PFSK-1 (cell line): ENCODE results near the gene GATM.

Experiments used
- FOXP2 ChIP-seq: optimal IDR thresholded peaks from 2 replicates; pipeline ENCODE3; 2011; ENCODE audit warnings: borderline replicate concordance, control low read depth, inconsistent platforms; ENCODE audit not compliant: insufficient read depth; ENCODE audit errors: extremely low read length, extremely low read depth
- POLR2AphosphoS5 ChIP-seq: IDR thresholded peaks from 2 replicates; pipeline ENCODE4 v1.6.1; 2012; ENCODE audit warnings: low read depth, mild to moderate bottlenecking, control low read depth, low read length, moderate library complexity
- SIN3A ChIP-seq: IDR thresholded peaks from 2 replicates; pipeline ENCODE4 v1.6.1; 2012; ENCODE audit warnings: mild to moderate bottlenecking, low read length, moderate library complexity, borderline replicate concordance; ENCODE audit not compliant: insufficient read depth
- TAF1 ChIP-seq: IDR thresholded peaks from 2 replicates; pipeline ENCODE4 v1.6.1; 2012; ENCODE audit warnings: low read length, control low read depth, borderline replicate concordance; ENCODE audit not compliant: insufficient read depth
- TF ChIP-seq, protein P1 (sequence below), 2 experiments: IDR thresholded peaks; 2 replicates each; pipeline versions ENCODE4 v1.6.1 to v1.8.0; 2011 to 2012; ENCODE audit warnings: low read depth in 2 of 2, low read length in 2 of 2, control low read depth in 1 of 2, inconsistent platforms in 1 of 2, mild to moderate bottlenecking in 1 of 2, moderate library complexity in 1 of 2; ENCODE audit not compliant: insufficient read depth in 1 of 2

GATM gene

DNA sequence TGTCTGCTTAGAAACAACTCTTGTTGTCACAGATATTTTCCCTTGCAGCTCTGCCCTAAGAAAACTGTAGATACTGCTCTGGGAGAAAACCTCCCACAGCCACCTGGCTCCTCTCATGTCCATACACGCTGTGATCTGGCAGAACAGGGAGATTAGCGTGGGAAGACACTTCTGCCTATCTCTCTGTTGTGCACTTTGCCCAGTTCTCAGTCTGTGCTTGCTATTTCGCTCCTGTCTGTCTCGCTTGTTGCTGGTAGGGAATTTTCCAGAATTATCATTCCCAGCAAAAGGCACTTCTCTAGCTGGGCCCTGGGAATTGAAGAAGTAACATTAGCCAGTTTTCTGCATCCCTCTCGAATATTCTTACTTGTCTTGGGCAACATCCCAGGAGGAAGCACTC is 8.1 kb upstream of the GATM start:
- TF ChIP-seq TAF1 (no peak), POLR2AphosphoS5 (no peak), FOXP2 (no peak), SIN3A (no peak)
- TF ChIP-seq, protein P1, sequence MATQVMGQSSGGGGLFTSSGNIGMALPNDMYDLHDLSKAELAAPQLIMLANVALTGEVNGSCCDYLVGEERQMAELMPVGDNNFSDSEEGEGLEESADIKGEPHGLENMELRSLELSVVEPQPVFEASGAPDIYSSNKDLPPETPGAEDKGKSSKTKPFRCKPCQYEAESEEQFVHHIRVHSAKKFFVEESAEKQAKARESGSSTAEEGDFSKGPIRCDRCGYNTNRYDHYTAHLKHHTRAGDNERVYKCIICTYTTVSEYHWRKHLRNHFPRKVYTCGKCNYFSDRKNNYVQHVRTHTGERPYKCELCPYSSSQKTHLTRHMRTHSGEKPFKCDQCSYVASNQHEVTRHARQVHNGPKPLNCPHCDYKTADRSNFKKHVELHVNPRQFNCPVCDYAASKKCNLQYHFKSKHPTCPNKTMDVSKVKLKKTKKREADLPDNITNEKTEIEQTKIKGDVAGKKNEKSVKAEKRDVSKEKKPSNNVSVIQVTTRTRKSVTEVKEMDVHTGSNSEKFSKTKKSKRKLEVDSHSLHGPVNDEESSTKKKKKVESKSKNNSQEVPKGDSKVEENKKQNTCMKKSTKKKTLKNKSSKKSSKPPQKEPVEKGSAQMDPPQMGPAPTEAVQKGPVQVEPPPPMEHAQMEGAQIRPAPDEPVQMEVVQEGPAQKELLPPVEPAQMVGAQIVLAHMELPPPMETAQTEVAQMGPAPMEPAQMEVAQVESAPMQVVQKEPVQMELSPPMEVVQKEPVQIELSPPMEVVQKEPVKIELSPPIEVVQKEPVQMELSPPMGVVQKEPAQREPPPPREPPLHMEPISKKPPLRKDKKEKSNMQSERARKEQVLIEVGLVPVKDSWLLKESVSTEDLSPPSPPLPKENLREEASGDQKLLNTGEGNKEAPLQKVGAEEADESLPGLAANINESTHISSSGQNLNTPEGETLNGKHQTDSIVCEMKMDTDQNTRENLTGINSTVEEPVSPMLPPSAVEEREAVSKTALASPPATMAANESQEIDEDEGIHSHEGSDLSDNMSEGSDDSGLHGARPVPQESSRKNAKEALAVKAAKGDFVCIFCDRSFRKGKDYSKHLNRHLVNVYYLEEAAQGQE (IDR thresholded peaks at IDR 0.05; ENCODE audit: insufficient read depth in 1 of 2, low read depth in 2 of 2, low read length in 2 of 2) = no peak

- TF ChIP-seq, protein P1 (IDR thresholded peaks at IDR 0.05; ENCODE audit: insufficient read depth in 1 of 2, low read depth in 2 of 2, low read length in 2 of 2) = no peak
- TF ChIP-seq TAF1 (no peak), POLR2AphosphoS5 (no peak), SIN3A (no peak), FOXP2 (no peak)
Measured at GRCh38 chr15:45385590-45385989, 7.2 kb upstream of the GATM start.

DNA sequence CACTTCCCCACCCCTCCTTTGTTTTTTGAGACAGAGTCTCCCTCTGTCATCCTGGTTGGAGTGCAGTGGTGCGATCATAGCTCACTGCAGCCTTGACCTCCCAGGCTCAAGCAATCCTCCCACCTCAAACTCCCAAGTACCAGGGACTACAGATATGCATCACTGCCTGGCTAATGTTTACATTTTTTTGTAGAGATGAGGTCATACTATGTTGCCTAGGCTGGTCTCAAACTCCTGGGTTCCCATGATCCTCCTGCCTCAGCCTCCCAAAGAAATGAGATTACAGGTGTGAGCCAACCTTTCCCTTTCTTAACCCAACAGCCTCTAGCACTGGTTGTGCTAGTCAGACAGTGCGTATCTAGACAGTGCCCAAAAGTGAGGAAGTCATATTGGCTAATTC is 6.4 kb upstream of the GATM start:
- no peak for TF ChIP-seq TAF1
- TF ChIP-seq, protein P1 (IDR thresholded peaks at IDR 0.05; ENCODE audit: insufficient read depth in 1 of 2, low read depth in 2 of 2, low read length in 2 of 2) = no peak
- no peak for TF ChIP-seq SIN3A
- TF ChIP-seq FOXP2 = no peak
- TF ChIP-seq POLR2AphosphoS5 = no peak

- TF ChIP-seq POLR2AphosphoS5 (no peak), TAF1 (no peak), FOXP2 (no peak), SIN3A (no peak)
- TF ChIP-seq, protein P1 (IDR thresholded peaks at IDR 0.05; ENCODE audit: insufficient read depth in 1 of 2, low read depth in 2 of 2, low read length in 2 of 2) = no peak
Measured at GRCh38 chr15:45378913-45379262, 544 bp upstream of the GATM start.

- TF ChIP-seq POLR2AphosphoS5 (no peak), TAF1 (no peak), FOXP2 (no peak), SIN3A (no peak)
- TF ChIP-seq, protein P1 (IDR thresholded peaks at IDR 0.05; ENCODE audit: insufficient read depth in 1 of 2, low read depth in 2 of 2, low read length in 2 of 2) = no peak
Measured at GRCh38 chr15:45377609-45378148, 665 bp downstream of the GATM start.
